CD4-positive, alpha-beta T cell treated with Interferon alpha-2 for 1 hour (primary cell): ENCODE measurements around the gene KRTAP5-9.
A peak's percentile ranks its signal among the peaks of the same experiment; 100 is the strongest.
"Not testable (repeated sequence)": the region's sequence is repeated elsewhere in the genome, so short reads cannot be mapped to it uniquely, and the experiment has no call there.

ENCODE experiments used
- DNase-seq, 2 donors: peaks; one replicate each; pipeline ENCODE4 v3.0.0-alpha.2; 2020 to 2022

KRTAP5-9 gene

GRCh38 chr11:71588314-71588713 lies 40.1 kb downstream of the KRTAP5-9 start:
- not testable (repeated sequence) for DNase-seq

GRCh38 chr11:71588822-71589545 lies 40.8 kb downstream of the KRTAP5-9 start:
- DNase-seq, result peak in 1 of 2 donors; percentile 16

- not testable (repeated sequence) for DNase-seq
Observed at GRCh38 chr11:71589546-71589920, 41.3 kb downstream of the KRTAP5-9 start.
